SW480 (cell line): Measurements from ENCODE around the gene EDN1.

Source experiments
- DNase-seq: peaks from one replicate; pipeline ENCODE4 v3.0.0-alpha.2; 2016; ENCODE audit warnings: low spot score

EDN1 gene

DNA sequence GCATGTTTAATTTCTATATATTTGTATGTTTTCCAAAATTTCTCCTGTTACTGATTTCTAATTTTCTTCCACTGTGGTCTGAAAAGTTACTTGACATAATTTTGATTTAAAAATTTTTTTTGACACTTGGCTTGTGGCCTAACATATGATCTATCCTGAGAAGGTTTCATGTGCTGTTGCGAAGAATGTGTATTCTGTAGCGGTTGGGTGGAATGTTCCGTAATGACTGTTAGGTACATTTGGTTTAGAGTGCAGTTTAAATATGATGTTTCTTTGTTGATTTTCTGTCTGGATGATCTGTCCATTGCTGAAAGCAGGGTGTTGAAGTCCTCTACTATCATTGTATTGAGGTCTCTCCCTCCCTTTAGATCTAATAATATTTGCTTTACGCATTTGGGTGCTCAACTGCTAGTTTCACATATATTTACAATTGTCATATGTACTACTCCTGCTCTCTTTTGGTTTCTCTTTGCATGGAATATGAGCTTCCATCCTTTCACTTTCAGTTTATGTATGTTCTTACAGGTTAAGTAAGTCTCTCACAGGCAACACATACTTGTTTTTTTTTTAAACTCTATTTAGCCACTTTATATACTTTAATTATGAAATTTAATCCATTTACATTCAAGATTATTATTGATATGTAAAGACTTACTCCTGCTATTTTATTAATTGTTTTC is 19.5 kb upstream of the EDN1 start:
- no peak for DNase-seq

DNA sequence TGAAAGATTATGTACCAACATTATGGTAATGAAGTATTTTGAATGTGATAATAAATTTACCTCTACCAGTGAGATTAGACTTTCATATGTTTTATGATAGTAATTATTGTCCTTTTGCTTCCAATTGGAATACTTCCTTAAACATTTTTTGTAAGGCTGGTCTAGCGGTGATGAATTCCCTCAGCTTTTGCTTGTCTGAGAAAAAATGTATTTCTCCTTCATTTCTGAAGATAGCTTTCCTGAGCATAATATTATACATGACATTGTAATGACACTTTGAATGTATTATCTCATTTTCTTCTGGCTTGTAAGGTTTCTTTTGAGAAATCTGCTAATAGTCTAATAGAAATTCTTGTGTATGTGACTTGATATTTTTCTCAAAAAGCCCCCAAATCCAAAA is 18.6 kb upstream of the EDN1 start:
- no peak for DNase-seq

DNA sequence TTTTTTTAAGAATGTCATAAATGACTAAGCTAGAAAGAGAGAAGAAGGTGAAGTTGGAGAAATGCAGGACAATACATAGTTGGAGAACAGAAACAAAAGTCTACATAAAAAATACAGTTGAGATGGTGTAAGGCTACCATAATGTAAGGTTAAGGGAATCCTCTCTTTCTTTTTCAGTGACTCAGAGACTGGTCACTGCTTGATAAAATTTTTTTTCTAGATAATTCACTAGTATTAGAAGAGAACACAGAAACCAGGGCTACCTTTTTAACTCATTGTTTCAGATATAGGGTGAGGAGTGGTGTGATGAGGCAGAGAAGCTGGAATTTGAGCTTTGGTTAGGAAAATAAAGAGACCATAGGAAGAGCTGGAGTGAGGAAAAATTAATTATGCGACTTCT is 18.2 kb upstream of the EDN1 start:
- no peak for DNase-seq

DNA sequence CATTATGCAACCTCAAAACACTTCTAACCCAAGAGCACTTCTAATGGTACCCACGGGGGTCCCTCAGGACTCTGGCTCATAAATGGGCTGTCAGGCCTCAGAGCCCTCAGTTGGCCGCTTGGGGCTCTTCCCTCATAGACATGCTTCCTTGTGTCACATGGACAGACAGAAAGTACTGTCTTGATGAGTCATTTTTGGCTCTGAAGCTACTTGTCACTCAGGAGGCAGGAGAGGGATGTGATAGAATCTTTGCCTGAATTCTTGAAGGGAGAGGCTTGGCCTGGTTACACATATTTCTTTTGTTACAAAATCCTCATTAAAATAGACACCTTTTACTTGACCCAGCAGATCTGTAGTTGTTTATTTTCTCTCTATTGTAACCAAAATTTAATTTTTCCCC is 15.1 kb upstream of the EDN1 start:
- DNase-seq = no peak

DNA sequence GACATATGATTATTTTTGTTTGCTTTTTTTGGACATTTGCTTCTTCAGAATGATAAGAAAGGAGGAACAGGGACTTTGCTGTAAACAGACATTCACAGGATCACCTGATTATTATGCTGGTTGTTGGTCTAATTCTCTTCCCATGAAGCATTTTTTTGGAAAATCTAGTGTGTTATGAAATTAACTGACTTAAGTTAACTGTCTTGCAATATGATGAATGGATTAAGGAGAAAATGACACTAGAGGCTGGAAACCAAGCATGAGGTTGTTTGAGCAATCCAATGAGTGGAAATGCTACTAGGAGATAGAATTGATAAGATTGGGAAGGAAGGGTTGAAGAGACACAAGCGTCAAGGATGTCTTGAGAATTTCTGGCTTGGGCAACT is 13.2 kb upstream of the EDN1 start:
- DNase-seq = no peak

DNA sequence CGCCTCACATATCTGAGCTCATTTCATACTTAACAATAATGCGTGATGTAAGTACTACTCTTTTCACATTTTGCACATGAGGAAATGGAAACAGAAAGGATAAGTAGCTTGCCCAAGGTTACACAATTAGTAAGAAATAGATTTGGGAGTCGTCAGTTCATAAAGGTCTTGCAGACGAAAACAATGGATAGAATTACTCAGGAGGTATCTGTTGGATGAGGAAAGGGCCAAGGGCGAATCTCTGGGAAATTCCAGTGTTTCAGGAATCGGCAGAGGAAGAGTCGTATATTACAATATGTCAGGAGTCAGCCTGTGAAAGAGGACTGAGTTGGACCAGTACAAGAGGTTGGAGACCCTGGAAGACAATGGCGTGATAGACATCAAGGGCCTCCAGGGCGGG is 12.8 kb upstream of the EDN1 start:
- DNase-seq = no peak

DNA sequence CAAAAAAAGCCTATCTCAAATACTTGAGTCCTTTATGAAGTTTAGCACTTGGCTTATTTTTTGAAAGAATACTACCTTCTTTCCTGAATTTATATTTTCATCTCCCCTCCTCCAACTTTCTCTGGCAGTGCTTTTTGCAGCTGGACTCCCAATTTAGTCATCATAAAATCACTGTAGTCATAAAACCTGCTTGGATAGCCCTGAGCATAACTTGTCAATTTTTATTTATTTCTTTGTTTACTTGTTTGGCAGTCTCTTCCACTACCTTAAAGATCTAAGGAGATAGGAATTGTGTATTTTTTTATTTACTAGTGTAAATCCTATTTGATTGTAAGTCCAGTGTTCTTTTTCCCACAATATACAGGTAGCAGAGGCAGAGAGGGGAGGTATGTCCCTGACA is 11.2 kb upstream of the EDN1 start:
- no peak for DNase-seq

DNA sequence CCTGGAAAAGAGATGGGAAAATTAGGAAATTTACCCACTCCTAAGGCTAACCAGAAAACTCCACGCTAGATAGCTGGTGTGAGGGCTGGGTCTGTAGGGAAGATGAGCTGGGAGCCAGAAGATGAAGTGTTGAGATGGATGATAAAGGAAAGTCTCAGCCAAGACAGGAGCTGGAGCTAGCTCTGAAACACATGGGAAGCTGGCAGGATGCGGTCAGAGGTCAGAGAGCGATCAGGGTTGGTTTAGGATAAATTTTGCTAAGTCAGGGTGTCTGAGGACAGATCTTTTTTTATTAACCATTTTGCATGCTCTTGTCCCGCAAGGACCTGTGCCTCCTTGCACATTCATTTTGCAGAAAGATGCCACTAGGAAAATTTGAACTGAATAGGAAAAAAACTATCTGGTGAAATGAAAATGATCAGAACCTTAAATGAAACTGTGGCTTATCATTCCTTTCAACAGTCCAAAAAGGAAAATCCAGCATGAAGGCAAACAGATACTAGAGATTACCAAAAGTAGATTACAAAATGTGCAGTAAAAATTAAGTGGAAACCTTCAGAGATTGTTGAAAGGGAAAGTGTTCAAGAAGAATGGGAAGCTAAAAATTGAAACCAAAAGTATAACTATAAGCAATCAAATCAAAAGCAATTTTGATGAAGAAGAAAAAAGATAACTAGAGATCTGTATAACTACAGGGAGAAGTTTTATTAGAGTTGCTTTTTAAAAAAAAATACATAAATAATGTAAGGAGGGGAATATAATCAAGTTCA is 10.7 kb upstream of the EDN1 start:
- DNase-seq = no peak

DNA sequence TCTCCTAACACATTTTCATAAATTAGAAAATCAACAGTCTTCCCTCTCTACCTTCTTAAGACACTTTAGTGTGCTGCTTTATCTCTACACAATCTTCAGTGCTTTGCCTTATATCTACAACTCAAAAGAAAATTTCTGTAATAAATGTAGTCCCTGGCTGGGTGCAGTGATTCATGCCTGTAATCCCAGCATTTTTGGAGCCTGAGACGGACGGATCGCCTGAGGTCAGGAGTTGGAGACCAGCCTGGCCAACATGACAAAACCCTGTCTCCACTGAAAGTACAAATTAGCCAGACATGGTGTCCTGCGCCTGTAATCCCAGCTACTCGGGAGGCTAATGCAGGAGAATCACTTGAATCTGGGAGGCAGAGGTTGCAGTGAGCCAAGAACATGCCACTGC is 9.7 kb upstream of the EDN1 start:
- no peak for DNase-seq

DNA sequence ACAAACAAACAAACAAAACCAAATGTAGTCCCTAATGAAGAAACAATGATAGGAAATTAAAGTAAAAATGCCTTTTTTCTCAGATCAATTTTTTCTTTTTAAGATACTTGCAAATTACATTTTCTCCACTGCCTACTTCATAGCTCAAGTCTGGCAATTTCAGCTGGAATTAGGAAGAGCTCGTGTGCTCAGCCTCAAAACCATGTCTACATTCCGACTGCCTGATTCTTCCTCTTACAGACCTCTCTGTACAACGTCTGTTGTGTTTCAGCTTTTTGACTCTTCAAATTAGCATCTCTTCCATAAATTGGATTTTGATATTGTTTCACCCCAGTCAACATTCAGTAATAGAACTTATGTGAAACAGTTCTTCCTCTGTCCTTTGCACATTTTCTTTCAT is 9.3 kb upstream of the EDN1 start:
- no peak for DNase-seq

DNA sequence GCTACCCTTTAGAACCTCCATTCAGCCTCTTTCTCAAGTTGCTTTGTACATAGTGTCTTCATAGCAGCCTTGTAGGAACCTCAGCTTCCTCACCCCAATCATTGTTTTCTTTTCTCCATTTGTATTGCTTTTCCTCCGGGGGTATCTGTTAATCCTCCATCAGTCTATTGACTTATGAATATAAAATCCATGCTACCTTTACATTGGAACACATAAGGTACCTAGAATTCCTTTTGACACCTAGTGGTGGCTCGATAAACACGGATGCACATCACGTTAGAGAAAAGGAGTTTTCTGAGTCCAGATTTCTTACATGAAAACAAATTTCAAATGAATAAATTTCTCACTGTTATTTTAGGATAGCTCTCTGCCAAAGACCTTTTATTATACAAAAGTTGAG is 6.3 kb upstream of the EDN1 start:
- DNase-seq = no peak

DNA sequence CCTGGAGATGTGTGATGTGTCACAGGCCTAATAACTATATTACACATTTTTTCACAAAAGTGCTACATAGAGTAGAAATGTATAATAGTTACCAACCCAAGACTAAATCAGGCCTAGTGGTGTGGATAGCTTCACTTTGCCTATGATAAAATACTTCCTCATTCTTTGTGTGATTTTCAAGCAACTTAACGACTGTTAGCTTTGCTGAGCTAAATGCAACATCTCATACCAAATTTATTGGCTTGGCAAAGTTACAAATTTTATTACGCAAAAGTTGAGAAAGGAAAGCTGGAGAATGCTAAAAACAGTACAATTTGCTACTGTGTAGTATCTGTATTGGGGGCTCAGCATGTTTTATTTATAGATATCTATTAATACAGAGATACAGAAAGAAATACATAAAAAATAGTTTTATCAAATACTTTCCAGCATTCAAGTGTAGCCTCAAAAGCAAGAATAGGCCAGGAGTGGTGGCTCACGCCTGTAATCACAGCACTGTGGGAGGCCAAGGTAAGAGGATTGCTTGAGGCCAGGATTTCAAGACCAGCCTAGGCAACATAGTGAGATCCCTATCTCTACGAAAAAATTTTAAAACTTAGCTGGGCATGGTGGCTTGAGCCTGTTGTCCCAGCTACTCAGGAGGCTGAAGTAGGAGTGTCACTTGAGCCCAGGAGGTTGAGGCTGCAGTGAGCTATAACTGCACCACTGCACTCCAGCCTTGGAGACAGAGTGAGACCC is 3.6 kb upstream of the EDN1 start:
- DNase-seq = no peak

DNA sequence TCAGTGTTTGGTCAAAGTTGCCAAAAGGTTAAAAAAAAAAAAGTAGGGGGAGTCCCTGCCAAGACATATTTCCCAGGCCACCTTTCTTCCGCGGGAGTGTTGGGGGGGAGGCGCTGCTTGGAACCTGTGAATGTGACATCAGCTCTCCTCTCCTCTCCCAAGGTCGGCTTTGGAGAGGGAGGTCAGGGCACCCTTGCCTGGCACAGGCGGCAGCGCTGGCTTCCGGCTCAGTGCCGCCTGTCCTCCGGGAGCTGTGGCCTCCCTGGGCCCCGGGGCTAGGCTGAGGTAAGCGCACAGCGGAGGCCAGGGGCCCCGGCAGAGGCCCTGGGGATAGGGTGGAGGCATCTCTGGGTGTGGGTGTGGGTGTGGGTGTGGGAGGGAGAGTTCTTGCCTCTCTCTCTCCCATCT is 1.9 kb upstream of the EDN1 start:
- DNase-seq = no peak

DNA sequence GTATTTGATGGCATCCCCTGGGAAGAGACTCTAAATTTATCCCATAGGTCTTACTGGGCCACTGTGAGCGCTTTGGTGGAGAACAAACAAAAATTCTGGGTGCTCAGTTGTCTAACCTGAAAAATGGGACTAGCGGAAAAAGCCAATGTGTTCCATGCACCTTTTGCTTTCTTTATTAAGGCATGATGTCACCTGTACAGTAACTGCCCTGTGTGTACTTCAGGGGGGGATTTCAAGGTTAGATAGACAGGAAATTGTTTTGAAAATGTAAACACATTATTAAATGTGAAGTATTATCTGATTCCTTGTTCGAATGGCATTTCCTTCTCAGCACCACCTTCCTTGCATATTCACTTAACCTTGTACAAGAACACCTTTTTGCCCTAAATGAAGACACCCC is 1.2 kb upstream of the EDN1 start:
- no peak for DNase-seq

DNA sequence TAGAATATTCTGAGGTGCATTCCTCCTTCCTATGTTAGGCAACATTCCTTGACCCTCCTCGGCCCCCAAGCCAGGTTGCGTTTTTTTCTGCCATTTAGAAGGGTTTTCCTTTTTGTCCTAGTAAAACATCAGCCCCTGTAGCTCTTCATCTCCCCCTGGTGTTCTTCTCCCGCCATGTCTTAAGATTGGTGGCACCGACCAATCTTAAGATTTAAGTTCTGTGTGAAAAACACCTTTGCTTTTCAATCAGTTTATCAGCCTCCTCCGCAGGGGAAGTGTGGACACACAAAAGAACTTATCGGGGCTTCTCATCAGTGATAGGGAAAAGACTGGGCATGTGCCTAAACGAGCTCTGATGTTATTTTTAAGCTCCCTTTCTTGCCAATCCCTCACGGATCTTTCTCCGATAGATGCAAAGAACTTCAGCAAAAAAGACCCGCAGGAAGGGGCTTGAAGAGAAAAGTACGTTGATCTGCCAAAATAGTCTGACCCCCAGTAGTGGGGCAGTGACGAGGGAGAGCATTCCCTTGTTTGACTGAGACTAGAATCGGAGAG is 719 bp upstream of the EDN1 start:
- DNase-seq = peak; percentile 50

DNA sequence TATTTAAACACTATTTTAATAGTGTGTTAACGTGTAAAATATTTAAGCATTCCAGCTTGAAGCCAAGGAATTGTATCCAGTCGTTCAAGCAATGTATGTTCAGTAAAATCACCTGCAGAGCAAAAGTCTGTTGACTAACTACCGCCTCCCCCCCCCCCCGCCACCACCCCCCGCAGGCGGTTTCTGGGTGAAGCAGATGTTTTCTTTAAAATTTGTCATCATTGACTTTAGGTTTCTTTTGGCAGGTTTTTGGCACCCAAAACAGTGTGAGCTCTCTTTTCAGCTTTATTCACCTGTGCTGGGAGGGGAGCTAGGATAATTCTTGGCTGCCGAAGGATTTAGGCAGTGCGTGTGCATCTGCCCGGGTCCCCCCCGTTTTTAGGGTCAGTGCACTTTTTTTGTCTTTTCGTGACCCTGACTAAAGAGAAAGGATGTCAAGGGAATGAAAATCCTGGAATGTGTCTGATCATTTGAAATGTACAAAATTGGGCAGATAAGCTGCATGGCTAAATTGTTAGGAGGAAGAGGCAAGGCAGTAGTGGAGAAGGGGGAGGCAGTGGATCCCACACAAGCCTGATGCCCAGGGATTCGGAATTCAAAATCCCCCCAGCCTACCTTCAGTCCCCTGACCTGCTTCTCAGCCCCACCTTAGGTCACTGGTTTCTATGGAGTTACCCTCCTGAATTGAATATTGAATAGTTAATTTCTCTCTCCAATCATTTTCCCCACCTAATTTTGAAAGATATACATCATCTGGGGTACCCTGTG is 1.1 kb downstream of the EDN1 start:
- DNase-seq = no peak

DNA sequence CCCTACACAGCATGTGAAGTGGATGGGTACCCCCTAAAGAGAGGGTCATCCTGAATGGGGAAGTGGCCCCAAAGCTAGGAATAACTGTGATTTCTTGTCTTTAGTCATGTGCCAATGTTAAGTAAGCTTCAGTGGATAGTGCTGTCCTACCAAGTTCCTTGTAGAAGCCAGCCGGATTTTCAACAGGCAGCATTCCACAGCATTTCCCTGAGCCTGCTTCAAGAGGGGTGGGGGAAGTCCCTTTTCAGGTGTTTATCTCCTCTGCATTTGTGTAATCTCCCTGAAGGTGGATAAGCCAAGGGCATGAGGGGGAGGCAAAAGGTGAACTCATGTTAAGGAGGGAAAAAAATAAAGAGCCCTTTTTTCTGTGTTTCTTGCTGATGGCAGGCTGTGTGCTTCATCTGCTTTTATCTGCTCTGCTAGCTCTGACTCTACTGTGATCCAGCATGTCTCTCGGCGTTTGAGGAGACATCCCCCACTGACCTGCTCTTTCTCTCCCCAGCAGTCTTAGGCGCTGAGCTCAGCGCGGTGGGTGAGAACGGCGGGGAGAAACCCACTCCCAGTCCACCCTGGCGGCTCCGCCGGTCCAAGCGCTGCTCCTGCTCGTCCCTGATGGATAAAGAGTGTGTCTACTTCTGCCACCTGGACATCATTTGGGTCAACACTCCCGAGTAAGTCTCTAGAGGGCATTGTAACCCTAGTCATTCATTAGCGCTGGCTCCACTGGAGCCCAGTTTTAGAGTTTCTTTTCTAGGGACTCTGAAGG is 1.9 kb downstream of the EDN1 start:
- DNase-seq = peak; percentile 12

DNA sequence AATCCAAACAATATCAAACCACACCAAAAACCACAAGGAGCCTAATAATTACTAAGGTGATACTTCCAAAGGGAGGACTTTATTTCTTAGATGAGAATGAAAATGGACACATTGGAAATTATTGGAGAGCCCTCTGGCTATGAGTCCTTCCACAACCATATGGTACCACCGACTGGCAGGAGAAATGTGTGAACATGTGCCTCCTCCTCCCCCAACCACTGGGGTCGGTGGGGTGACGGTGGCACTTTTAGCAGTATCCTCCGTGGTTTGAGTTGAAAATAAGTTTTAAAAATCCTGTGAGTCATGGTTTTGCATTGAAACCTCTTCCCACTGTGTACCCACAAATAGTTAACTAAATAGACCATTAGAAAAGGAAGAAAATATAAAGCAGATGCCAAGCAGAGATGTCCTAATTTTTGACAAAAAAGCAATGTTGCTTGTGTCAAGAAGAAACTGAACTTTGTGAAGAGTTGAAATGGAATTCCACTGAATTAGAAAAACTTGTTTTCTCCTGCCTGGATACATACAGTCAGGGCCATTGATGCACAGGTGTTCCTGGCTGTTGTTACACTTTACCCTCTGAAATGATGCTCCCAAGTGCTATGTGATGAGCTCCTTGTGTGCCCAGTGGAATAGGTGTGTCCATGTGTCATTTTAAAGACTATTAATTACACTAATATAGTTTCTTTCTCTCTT is 3.2 kb downstream of the EDN1 start:
- DNase-seq = no peak

DNA sequence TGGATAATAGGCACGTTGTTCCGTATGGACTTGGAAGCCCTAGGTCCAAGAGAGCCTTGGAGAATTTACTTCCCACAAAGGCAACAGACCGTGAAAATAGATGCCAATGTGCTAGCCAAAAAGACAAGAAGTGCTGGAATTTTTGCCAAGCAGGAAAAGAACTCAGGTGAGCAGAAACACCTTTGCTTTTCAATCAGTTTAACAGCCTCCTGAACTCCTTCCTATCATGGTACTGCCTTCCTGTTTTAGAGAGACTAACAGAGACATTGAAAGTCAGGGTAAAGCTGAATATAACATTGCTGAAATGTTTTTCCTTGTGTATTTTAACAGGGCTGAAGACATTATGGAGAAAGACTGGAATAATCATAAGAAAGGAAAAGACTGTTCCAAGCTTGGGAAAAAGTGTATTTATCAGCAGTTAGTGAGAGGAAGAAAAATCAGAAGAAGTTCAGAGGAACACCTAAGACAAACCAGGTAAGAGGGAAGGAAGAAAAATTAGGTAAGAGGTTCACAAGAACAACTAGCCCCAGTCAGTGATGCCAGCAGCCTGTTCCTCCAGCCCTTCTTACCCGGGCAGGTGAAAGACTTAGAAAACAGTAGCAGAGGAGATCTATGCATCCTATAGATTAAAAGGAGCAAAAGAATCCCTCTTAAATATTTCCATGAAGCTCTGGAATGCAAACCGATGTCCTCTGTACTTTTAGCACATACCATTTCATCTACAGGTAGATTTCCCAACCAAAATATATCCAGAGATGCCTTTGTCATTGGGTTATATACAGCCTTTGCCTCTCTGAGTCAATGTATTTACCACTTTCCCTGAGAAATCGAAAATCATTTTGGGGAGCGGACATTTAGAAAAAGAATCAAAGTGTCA is 4.0 kb downstream of the EDN1 start:
- no peak for DNase-seq
